Astrocyte (in vitro differentiated cells and primary cell): ENCODE results near the gene ADCYAP1R1.

ENCODE experiments used
- CTCF ChIP-seq: IDR thresholded peaks from 2 replicates; pipeline ENCODE4 v1.5.1; 2011; ENCODE audit warnings: low read depth, mild to moderate bottlenecking, inconsistent platforms, low read length, moderate library complexity; ENCODE audit not compliant: insufficient read depth
- EZH2 ChIP-seq: IDR thresholded peaks from 2 replicates; pipeline ENCODE4 v1.6.1; 2012; ENCODE audit warnings: mild to moderate bottlenecking, low read length, inconsistent platforms; ENCODE audit not compliant: insufficient read depth

- TF ChIP-seq EZH2 (no peak), CTCF (no peak)
Observed at GRCh38 chr7:31145339-31145738, 93.2 kb downstream of the ADCYAP1R1 start.
